ENCODE results near the gene CAMTA1.

DNA sequence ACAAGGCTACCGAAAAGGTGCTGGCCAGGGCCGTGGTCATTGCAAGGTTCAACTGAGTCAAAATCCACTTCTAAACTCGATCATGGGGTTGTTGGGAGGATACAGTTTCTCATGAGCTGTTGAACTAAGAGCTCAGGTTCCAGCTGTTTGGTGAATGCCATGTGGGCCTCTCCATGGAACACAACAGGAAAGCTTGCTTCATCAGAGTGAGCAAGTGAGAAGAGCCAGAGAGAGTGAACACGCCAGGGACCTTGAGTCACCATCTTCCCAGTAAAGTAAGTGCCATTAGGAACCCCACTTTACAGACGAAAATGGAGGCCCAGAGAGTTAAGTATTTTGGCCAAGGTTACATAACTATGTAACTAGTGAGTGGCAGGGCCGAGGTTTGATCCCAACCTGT is 510.7 kb downstream of the CAMTA1 start:
- TF ChIP-seq L3MBTL2 (conservative IDR thresholded peaks at IDR 0.05) (no peak), ZNF384 (IDR thresholded peaks at IDR 0.05) (no peak), SP1 (IDR thresholded peaks at IDR 0.05) (no peak), BHLHE40 (IDR thresholded peaks at IDR 0.05; ENCODE audit: borderline replicate concordance) (no peak), FOXA1 (IDR thresholded peaks at IDR 0.05) (no peak), ELF4 (IDR thresholded peaks at IDR 0.05) (no peak), SUZ12 (IDR thresholded peaks at IDR 0.05) (no peak), FOXK2 (IDR thresholded peaks at IDR 0.05) (no peak), TARDBP (IDR thresholded peaks at IDR 0.05) (no peak), CTBP1 (IDR thresholded peaks at IDR 0.05; ENCODE audit: borderline replicate concordance) (no peak), FOXM1 (IDR thresholded peaks at IDR 0.05; ENCODE audit: borderline replicate concordance) (no peak), NFRKB (IDR thresholded peaks at IDR 0.05) (no peak), ARNT (IDR thresholded peaks at IDR 0.05) (no peak)
- TF ChIP-seq, protein P1, sequence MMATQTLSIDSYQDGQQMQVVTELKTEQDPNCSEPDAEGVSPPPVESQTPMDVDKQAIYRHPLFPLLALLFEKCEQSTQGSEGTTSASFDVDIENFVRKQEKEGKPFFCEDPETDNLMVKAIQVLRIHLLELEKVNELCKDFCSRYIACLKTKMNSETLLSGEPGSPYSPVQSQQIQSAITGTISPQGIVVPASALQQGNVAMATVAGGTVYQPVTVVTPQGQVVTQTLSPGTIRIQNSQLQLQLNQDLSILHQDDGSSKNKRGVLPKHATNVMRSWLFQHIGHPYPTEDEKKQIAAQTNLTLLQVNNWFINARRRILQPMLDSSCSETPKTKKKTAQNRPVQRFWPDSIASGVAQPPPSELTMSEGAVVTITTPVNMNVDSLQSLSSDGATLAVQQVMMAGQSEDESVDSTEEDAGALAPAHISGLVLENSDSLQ (IDR thresholded peaks at IDR 0.05): no peak
